Measurements from ENCODE around the gene ROR1. TPM values are rescaled to one million over a fixed set of nuclear protein-coding genes. Genes with fewer than 3 reads are reported as not detected.

The ROR1 gene
- total and polyA plus RNA-seq, 2 of the 4 experiments (the other 2 are of a cell fraction): 4.4 to 10.0 TPM

DNA sequence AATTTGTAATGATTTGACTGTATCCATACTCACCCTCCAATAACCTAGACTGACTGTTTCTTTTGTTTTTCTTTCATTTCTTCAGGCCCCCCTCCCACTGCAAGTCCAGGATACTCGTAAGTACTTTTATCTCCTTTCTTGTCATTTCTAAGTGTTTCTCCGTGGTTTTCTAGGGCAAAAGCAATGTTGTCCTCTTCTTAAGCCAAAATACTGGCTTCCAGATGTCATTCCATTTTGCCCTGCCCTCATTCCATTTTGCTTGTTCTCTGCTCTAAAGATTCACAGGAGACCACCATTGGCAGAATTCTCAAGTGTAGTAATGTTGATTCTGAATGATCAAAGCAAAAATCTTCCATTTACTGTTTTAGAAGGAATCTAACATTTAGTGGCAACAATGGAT lies 276.8 kb downstream of the ROR1 start:
- H3K9me1 ChIP-seq (ENCODE audit: insufficient read depth, low read length): no peaks in the 10 kb centered on the region; the same call in 1 of the 2 replicates
- no peak for TF ChIP-seq BHLHE40 (IDR thresholded peaks at IDR 0.05; ENCODE audit: low read depth, low read length)
- TF ChIP-seq FOS (IDR thresholded peaks at IDR 0.05; ENCODE audit: low read depth, low read length): no peak
- no peak for TF ChIP-seq RCOR1 (IDR thresholded peaks at IDR 0.05; ENCODE audit: insufficient replicate concordance, low read length)
- no peak for TF ChIP-seq CEBPB (IDR thresholded peaks at IDR 0.05; ENCODE audit: low read depth, low read length)
- TF ChIP-seq RFX5 (IDR thresholded peaks at IDR 0.05; ENCODE audit: low read depth, low read length): no peak
- TF ChIP-seq NFE2L2 (IDR thresholded peaks at IDR 0.05; ENCODE audit: low read depth, low read length): no peak
- no peak for TF ChIP-seq SMC3 (IDR thresholded peaks at IDR 0.05; ENCODE audit: low read depth, low read length)
- TF ChIP-seq MAZ (IDR thresholded peaks at IDR 0.05; ENCODE audit: borderline replicate concordance, low read depth, low read length): no peak
- no peak for TF ChIP-seq POLR2A (IDR thresholded peaks at IDR 0.05; ENCODE audit: low read depth, low read length)
- no peak for TF ChIP-seq MXI1 (IDR thresholded peaks at IDR 0.05; ENCODE audit: borderline replicate concordance, low read depth, low read length)
- TF ChIP-seq CHD1 (IDR thresholded peaks at IDR 0.05; ENCODE audit: low read depth, low read length): no peak
- TF ChIP-seq RAD21 (IDR thresholded peaks at IDR 0.05; ENCODE audit: low read length): no peak
- TF ChIP-seq MAFK (IDR thresholded peaks at IDR 0.05; ENCODE audit: low read depth, low read length): no peak
- TF ChIP-seq, protein P1, sequence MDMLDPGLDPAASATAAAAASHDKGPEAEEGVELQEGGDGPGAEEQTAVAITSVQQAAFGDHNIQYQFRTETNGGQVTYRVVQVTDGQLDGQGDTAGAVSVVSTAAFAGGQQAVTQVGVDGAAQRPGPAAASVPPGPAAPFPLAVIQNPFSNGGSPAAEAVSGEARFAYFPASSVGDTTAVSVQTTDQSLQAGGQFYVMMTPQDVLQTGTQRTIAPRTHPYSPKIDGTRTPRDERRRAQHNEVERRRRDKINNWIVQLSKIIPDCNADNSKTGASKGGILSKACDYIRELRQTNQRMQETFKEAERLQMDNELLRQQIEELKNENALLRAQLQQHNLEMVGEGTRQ (IDR thresholded peaks at IDR 0.05; ENCODE audit: low read depth, low read length): no peak
- TF ChIP-seq, protein P2, sequence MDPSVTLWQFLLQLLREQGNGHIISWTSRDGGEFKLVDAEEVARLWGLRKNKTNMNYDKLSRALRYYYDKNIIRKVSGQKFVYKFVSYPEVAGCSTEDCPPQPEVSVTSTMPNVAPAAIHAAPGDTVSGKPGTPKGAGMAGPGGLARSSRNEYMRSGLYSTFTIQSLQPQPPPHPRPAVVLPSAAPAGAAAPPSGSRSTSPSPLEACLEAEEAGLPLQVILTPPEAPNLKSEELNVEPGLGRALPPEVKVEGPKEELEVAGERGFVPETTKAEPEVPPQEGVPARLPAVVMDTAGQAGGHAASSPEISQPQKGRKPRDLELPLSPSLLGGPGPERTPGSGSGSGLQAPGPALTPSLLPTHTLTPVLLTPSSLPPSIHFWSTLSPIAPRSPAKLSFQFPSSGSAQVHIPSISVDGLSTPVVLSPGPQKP (IDR thresholded peaks at IDR 0.05; ENCODE audit: borderline replicate concordance, low read depth, low read length): no peak
- TF ChIP-seq, protein P3, sequence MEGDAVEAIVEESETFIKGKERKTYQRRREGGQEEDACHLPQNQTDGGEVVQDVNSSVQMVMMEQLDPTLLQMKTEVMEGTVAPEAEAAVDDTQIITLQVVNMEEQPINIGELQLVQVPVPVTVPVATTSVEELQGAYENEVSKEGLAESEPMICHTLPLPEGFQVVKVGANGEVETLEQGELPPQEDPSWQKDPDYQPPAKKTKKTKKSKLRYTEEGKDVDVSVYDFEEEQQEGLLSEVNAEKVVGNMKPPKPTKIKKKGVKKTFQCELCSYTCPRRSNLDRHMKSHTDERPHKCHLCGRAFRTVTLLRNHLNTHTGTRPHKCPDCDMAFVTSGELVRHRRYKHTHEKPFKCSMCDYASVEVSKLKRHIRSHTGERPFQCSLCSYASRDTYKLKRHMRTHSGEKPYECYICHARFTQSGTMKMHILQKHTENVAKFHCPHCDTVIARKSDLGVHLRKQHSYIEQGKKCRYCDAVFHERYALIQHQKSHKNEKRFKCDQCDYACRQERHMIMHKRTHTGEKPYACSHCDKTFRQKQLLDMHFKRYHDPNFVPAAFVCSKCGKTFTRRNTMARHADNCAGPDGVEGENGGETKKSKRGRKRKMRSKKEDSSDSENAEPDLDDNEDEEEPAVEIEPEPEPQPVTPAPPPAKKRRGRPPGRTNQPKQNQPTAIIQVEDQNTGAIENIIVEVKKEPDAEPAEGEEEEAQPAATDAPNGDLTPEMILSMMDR (conservative IDR thresholded peaks at IDR 0.05; ENCODE audit: low read depth, low read length): no peak
- no peak overlapping the region for H3K27ac ChIP-seq (ENCODE audit: insufficient read depth, low read length)
- no peak overlapping the region for H3K14ac ChIP-seq (replicated peaks; ENCODE audit: low read depth, low read length)
- no peak overlapping the region for H3K4me2 ChIP-seq (ENCODE audit: low read depth, low read length)
- H3K4me3 ChIP-seq (ENCODE audit: insufficient read depth, low read depth, low read length): no peak overlapping the region
- H2BK5ac ChIP-seq (ENCODE audit: low read depth, low read length, poor library complexity, severe bottlenecking): no peak overlapping the region
- ChIA-PET CTCF (interaction anchor here (0.7 kb wide), 1 partner anchor 56 kb away, joined by 4 read pairs; no protein-coding TSS in a partner anchor), POLR2A (ENCODE audit: unreplicated experiment) (no interaction called here)
- H3K4ac ChIP-seq (ENCODE audit: low read depth, low read length): no peak overlapping the region
- intact Hi-C loops (cut with micrococcal nuclease): no loop called here
- no peak overlapping the region for H4K91ac ChIP-seq (ENCODE audit: insufficient read depth, low read depth, low read length)
- no peaks in the 10 kb centered on the region for H3K9me3 ChIP-seq (ENCODE audit: control insufficient read depth, insufficient read depth, low read length)
- H2AK5ac ChIP-seq (ENCODE audit: low read depth, low read length): no peak overlapping the region
- no peaks in the 10 kb centered on the region for H3K27me3 ChIP-seq (ENCODE audit: control insufficient read depth, insufficient read depth, low read length)
- no peak overlapping the region for H2BK15ac ChIP-seq (ENCODE audit: low read depth, low read length)
- H3K4me1 ChIP-seq (ENCODE audit: control insufficient read depth, insufficient read depth, low read length): no peaks in the 10 kb centered on the region
- whole genome bisulfite sequencing, 2 experiments (ENCODE audit: extremely low coverage in 2 of 2, insufficient read length in 1 of 2): 100% methylated on average over 1 of the region's 2 CpGs; no CpG with 5 or more reads in 1 of the 2 experiments
- no peak overlapping the region for H2BK20ac ChIP-seq (ENCODE audit: low read depth, low read length)
- H4K8ac ChIP-seq (ENCODE audit: low read depth in 2 of 2, low read length in 2 of 2): no peak overlapping the region
- no peak overlapping the region for H4K5ac ChIP-seq (ENCODE audit: low read depth, low read length)
- no TSS peak for BruUV-seq (replicated peaks)
- in situ Hi-C loops (cut with MboI; ENCODE audit: low sequenced_read_pairs): no loop called here
- no peaks in the 10 kb centered on the region for H4K20me1 ChIP-seq (ENCODE audit: insufficient read depth, low read length)
- dilution Hi-C loops (cut with HindIII; ENCODE audit: low sequenced_read_pairs, unreplicated experiment): no loop called here
- peaks cover 2% of the 10 kb centered on the region; the same call in 1 of the 2 replicates for H3K36me3 ChIP-seq (ENCODE audit: control insufficient read depth, insufficient read depth, low read length)
- H2AFZ ChIP-seq (replicated peaks; ENCODE audit: low read length, poor library complexity): no peak overlapping the region
- no peak overlapping the region for H2AK9ac ChIP-seq (replicated peaks; ENCODE audit: low read depth, low read length, poor library complexity)
- no peak overlapping the region for H3K56ac ChIP-seq (ENCODE audit: extremely low read depth, insufficient read depth, low read length)
- DNase-seq: no peak
- H3K9ac ChIP-seq (ENCODE audit: low read depth, low read length): no peak overlapping the region
- H3K79me1 ChIP-seq (ENCODE audit: low read depth in 1 of 2, low read length in 2 of 2): no peaks in the 10 kb centered on the region
- no peak overlapping the region for H3K23ac ChIP-seq (ENCODE audit: low read depth, low read length)
- ATAC-seq (ENCODE audit: low read depth): no peak
- no peak overlapping the region for H2BK120ac ChIP-seq (ENCODE audit: low read depth, low read length)
- H3K18ac ChIP-seq (ENCODE audit: low read depth, low read length): no peak overlapping the region
